GM19395 (cell line): ENCODE data around the gene CGB5.

Experiments
- ATAC-seq: cut with Tn5 transposase; IDR thresholded peaks from one replicate; pipeline ENCODE4 v1.9.1; 2021; ENCODE audit warnings: mild to moderate bottlenecking, moderate library complexity; ENCODE audit not compliant: unreplicated experiment

CGB5 gene

GRCh38 chr19:49085020-49085867 lies 41.6 kb downstream of the CGB5 start, which contains the start of gene SNRNP70:
SNRNP70 (plus strand) TSS chr19:49085451; CDS start chr19:49086415, 964 bp downstream.
- ATAC-seq, result peak; percentile 76

- no peak for ATAC-seq
Observed at GRCh38 chr19:49085868-49086232, 42.2 kb downstream of the CGB5 start.

- ATAC-seq, result no peak
Observed at GRCh38 chr19:49086296-49086695, 42.6 kb downstream of the CGB5 start.

- no peak for ATAC-seq
Observed at GRCh38 chr19:49091391-49092038, 47.9 kb downstream of the CGB5 start.

- no peak for ATAC-seq
Observed at GRCh38 chr19:49092686-49093085, 49.0 kb downstream of the CGB5 start.
